Heart right ventricle (tissue), 16 donors: ENCODE results near the gene AHR. TPM values are rescaled to one million over a fixed set of nuclear protein-coding genes. Genes with fewer than 3 reads are reported as not detected.

ENCODE experiments used
- ATAC-seq, 8 donors: fragments of 200-7000 bp; cut with Tn5 transposase; one replicate each; pipeline ENCODE4 v1.9.1; 2020; ENCODE audit warnings: mild to moderate bottlenecking in 8 of 8, moderate library complexity in 8 of 8, moderate number of reproducible peaks in 1 of 8
- DNase-seq, 2 donors: peaks; one replicate each; pipeline ENCODE4 v3.0.0-alpha.2; 2020
- H3K27ac ChIP-seq, 10 donors: fragments of 200-600 bp; sonication (generic) in 2 of 10; one replicate each; pipeline versions ENCODE4 v1.5.0 to v1.8.0; 2020 to 2022; ENCODE audit warnings: mild to moderate bottlenecking in 3 of 10
- H3K27me3 ChIP-seq, 7 donors: fragments of 200-600 bp; one replicate each; pipeline ENCODE4 v1.8.0; 2021 to 2022; ENCODE audit warnings: mild to moderate bottlenecking in 2 of 7
- H3K36me3 ChIP-seq, 9 donors: fragments of 200-600 bp; sonication (generic) in 1 of 9; one replicate each; pipeline versions ENCODE4 v1.5.0 to v1.8.0; 2020 to 2022; ENCODE audit warnings: mild to moderate bottlenecking in 2 of 9
- H3K4me1 ChIP-seq, 9 donors: fragments of 200-600 bp; sonication (generic) in 1 of 9; one replicate each; pipeline versions ENCODE4 v1.5.0 to v1.8.0; 2020 to 2022; ENCODE audit warnings: mild to moderate bottlenecking in 4 of 9
- H3K4me3 ChIP-seq, 10 donors: fragments of 200-600 bp; sonication (generic) in 2 of 10; one replicate each; pipeline versions ENCODE4 v1.5.0 to v1.8.0; 2020 to 2022; ENCODE audit warnings: mild to moderate bottlenecking in 7 of 10, moderate library complexity in 2 of 10
- H3K9me3 ChIP-seq, 11 donors: fragments of 200-600 bp in 10 of 11; sonication (generic) in 2 of 11; one replicate each; pipeline versions ENCODE4 v1.5.0 to v1.8.0; 2013 to 2022; ENCODE audit warnings: mild to moderate bottlenecking in 2 of 11, control low read depth in 1 of 11, moderate library complexity in 1 of 11
- WGBS, 2 donors: extraction: QIAGEN DNeasy Blood & Tissue Kit; methylation state at CpG; one replicate each; pipeline ENCODE4 v1.1.7; 2013; ENCODE audit warnings: inconsistent platforms in 1 of 2; 5-methylcytosine and 5-hydroxymethylcytosine counted together
- intact Hi-C, 10 donors: fragments of 100-400 bp; cut with DNase I; formaldehyde crosslinking; loops; one replicate each; pipeline versions ENCODE4 v1.11.1 to v1.14.2; 2022
- polyA plus RNA-seq, 2 donors: library from polyadenylated mRNA; stranded (reverse); fragments of 200-250 nt; gene quantifications; one replicate each; pipeline ENCODE4 v1.2.3, GENCODE V29; 2013
- total RNA-seq, 10 donors: library from RNA; stranded (reverse); fragmentation: NEBNext Ultra II Directional in 3 of 10; extraction: Animal tissue kit (Norgen Biotek cat#: 25700) in 3 of 10; gene quantifications; one replicate each; pipeline versions ENCODE4 v1.2.1 to v1.2.4, GENCODE V29; 2021 to 2023
- TF ChIP-seq, protein P1 (sequence below), 9 donors: fragments of 200-600 bp; sonication (generic) in 2 of 9; IDR thresholded peaks; one replicate each; pipeline versions ENCODE4 v1.5.0 to v1.8.0; 2021 to 2022; ENCODE audit warnings: antibody characterized with exemption in 9 of 9, mild to moderate bottlenecking in 5 of 9, moderate library complexity in 1 of 9
- donor health status: Arrhythmogenic right ventricular cardiomyopathy.
- donor health status: ischemic (EF 13 %, LVEDD 7.1; RV severe dilation, severe dysfunction).
- donor health status: healthy with polysubstance abuse.
- donor health status: DM: no; HTN: yes; CAD: no.
- donor health status: DM: no; HTN: no; CAD: no.
- donor health status: ischemic (EF 25% LVEDD 6.9; RV normal size, moderate dysfunction).
- donor health status: ischemic (EF 25% LVEDD 5.7; RV mildly dilated, moderate dysfunction).
- donor health status: healthy.
- donor health status: DM: yes; HTN: yes; CAD: no.
- donor health status: Ischemic cardiomyopathy.
- donor health status: ischemic (EF 35%, LVEDD 5.7; RV mildly dilated, moderate dysfunction).
- donor health status: nonischemic (EF 11% LVEDD 7.7; RV severe dilation, severe dysfunction).
- donor health status: DM: yes; HTN: yes; CAD: no.
- donor health status: PGD.
- donor health status: ischemic (EF 29% LVEDD 5.4; RV normal size, mild dysfunction).
- donor health status: nonischemic (EF 23%, LVEDD 6.1; RV moderate dilation, normal function).

The AHR gene
- total and polyA plus RNA-seq, 12 donors = 5.3 to 52.8 (median 33.0) TPM

DNA sequence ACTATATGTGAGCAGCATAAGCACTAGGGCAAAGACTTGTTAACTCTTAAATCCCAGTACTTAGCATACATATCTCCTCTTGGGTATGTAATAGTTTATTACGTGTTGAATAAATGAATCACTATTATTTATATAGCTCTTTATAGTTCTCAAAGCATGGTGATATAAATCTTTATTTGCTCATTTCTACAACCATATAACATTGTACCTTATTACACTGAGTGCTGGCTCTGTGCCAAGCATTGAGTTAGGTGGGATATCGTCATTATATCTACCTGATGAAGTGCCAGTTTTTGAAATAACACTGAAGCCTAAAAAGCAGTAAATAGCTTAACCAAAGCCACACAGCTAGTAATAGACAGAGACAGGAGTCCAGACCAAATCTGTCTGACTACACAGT lies 27.9 kb downstream of the AHR start:
- peaks cover 0 to 29% (median 16%) of the 10 kb centered on the region in 9 donors for H3K4me1 ChIP-seq
- no peak for DNase-seq
- intact Hi-C loops = no loop called here
- H3K9me3 ChIP-seq = no peaks in the 10 kb centered on the region
- H3K27ac ChIP-seq = no peak overlapping the region
- 66 to 70% methylated on average over 2 of the region's 2 CpGs for WGBS, 2 donors
- no peak for ATAC-seq
- H3K36me3 ChIP-seq = peaks cover 0 to 97% (median 20%) of the 10 kb centered on the region in 9 donors
- no peaks in the 10 kb centered on the region for H3K27me3 ChIP-seq
- TF ChIP-seq, protein P1, sequence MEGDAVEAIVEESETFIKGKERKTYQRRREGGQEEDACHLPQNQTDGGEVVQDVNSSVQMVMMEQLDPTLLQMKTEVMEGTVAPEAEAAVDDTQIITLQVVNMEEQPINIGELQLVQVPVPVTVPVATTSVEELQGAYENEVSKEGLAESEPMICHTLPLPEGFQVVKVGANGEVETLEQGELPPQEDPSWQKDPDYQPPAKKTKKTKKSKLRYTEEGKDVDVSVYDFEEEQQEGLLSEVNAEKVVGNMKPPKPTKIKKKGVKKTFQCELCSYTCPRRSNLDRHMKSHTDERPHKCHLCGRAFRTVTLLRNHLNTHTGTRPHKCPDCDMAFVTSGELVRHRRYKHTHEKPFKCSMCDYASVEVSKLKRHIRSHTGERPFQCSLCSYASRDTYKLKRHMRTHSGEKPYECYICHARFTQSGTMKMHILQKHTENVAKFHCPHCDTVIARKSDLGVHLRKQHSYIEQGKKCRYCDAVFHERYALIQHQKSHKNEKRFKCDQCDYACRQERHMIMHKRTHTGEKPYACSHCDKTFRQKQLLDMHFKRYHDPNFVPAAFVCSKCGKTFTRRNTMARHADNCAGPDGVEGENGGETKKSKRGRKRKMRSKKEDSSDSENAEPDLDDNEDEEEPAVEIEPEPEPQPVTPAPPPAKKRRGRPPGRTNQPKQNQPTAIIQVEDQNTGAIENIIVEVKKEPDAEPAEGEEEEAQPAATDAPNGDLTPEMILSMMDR (IDR thresholded peaks at IDR 0.05) = no peak
- no peak overlapping the region for H3K4me3 ChIP-seq

DNA sequence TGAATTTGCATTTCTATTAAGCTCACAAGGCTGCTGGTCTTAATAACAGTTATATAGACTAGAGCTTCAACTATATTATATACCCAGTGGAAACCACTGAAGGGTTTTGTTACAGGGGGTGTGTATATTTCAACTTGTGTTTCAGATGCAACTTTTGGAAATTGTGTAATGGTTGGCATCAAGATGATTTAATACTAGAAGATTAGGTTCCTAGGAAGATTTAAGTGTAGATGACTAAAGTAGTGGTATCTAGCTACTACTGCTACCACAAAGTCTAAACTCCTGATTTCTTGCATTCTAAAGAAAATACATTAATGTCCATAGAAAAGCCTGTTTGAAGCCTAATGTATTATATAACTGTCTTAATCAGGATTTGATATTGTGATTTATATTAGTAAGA lies 30.2 kb downstream of the AHR start:
- peaks cover 0 to 98% (median 24%) of the 10 kb centered on the region in 9 donors for H3K36me3 ChIP-seq
- TF ChIP-seq, protein P1 (IDR thresholded peaks at IDR 0.05) = no peak
- H3K4me3 ChIP-seq = no peak overlapping the region
- no peaks in the 10 kb centered on the region for H3K9me3 ChIP-seq
- peaks cover 0 to 28% (median 16%) of the 10 kb centered on the region in 9 donors for H3K4me1 ChIP-seq
- no peak overlapping the region for H3K27ac ChIP-seq
- intact Hi-C loops = no loop called here
- ATAC-seq (no peak), DNase-seq (no peak)
- no peaks in the 10 kb centered on the region for H3K27me3 ChIP-seq

DNA sequence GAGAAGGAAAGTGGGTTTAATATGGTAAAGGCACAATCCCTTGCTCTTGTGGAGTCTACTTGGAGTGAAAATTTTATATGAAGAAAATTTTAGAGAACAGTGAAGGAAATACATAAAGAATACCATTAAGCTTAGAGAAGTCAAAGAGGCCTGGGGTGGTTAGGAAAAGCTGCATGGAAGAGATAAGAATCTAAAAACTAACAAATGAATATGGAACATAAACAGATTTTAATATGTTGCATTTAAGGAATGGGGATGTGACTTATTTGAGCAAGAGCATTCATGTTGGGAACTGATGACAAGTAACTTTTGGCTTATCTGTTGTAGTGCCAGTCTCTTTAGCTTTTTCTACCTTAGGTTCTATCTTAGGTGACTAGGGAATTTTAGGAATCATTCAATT lies 31.0 kb downstream of the AHR start:
- no peaks in the 10 kb centered on the region for H3K9me3 ChIP-seq
- intact Hi-C loops = no loop called here
- no peak for ATAC-seq
- DNase-seq = no peak
- H3K4me1 ChIP-seq = peaks cover 0 to 29% (median 16%) of the 10 kb centered on the region in 9 donors
- H3K4me3 ChIP-seq = no peak overlapping the region
- H3K27ac ChIP-seq = no peak overlapping the region
- H3K27me3 ChIP-seq = no peaks in the 10 kb centered on the region
- H3K36me3 ChIP-seq = peaks cover 0 to 98% (median 24%) of the 10 kb centered on the region in 9 donors
- TF ChIP-seq, protein P1 (IDR thresholded peaks at IDR 0.05) = no peak

DNA sequence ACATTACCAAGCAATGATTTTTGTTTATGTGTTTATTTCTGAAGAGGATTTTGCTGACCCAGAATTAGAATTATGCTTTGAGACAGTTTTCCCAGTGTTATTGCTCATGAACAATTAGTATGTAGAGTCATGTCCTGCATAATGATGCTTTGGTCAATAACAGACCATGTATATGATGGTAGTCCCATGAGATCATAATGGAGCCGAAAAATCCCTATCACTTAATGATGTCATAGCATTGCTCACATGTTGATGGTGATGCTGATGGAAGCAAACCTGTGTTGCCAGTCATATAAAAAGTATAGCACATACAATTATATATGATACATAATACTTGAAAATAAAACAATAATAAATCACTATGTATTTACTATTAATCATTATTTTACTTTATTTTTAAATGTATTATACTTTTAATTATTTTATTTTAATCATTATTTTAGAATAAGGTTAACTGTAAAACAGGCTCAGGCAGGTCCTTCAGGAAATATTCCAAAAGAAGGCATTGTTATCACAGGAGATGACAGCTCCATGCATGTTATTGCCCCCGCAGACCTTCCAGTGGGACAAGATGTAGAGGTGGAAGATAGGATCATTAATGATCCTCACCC lies 33.5 kb downstream of the AHR start:
- DNase-seq (no peak), ATAC-seq (no peak)
- WGBS, 2 donors = 71 to 87% methylated on average over 2 of the region's 2 CpGs
- Histone ChIP-seq H3K27me3 (no peaks in the 10 kb centered on the region), H3K9me3 (no peaks in the 10 kb centered on the region), H3K4me1 (peaks cover 0 to 31% (median 10%) of the 10 kb centered on the region in 9 donors), H3K27ac (no peak overlapping the region), H3K4me3 (no peak overlapping the region), H3K36me3 (peaks cover 0 to 99% (median 35%) of the 10 kb centered on the region in 9 donors)
- intact Hi-C loops = no loop called here
- TF ChIP-seq, protein P1 (IDR thresholded peaks at IDR 0.05) = no peak
